Mucosa of descending colon (tissue), 3 donors: ENCODE results near the gene CD3D. TPM values are rescaled to one million over a fixed set of nuclear protein-coding genes. Genes with fewer than 3 reads are reported as not detected.
A peak's percentile ranks its signal among the peaks of the same experiment; 100 is the strongest.

Experiments used
- ATAC-seq: fragments of 200-7000 bp; cut with Tn5 transposase; one replicate; pipeline ENCODE4 v1.9.1; 2020; ENCODE audit warnings: mild to moderate bottlenecking, moderate library complexity
- DNase-seq, 3 donors: peaks; one replicate each; pipeline ENCODE4 v3.0.0-alpha.2; 2020
- H3K36me3 ChIP-seq: fragments of 200-600 bp; one replicate; pipeline ENCODE4 v1.8.0; 2021; ENCODE audit warnings: low read depth, mild to moderate bottlenecking
- H3K4me1 ChIP-seq: fragments of 200-600 bp; one replicate; pipeline ENCODE4 v1.8.0; 2021; ENCODE audit warnings: low read depth, mild to moderate bottlenecking
- H3K4me3 ChIP-seq: fragments of 200-600 bp; one replicate; pipeline ENCODE4 v1.8.0; 2021; ENCODE audit warnings: mild to moderate bottlenecking
- H3K9me3 ChIP-seq: fragments of 200-600 bp; one replicate; pipeline ENCODE4 v1.8.0; 2021; ENCODE audit warnings: mild to moderate bottlenecking
- CTCF ChIP-seq: fragments of 200-600 bp; IDR thresholded peaks from one replicate; pipeline ENCODE4 v1.8.0; 2022; ENCODE audit warnings: antibody characterized with exemption, mild to moderate bottlenecking
- intact Hi-C, 2 donors: fragments of 100-400 bp; cut with DNase I in 1 of 2; cut with micrococcal nuclease in 1 of 2; formaldehyde crosslinking; loops; one replicate each; pipeline versions ENCODE4 v1.11.0 to v1.11.1; 2022; cut with DNase I, micrococcal nuclease
- total RNA-seq, 3 donors: library from RNA; stranded (reverse); fragmentation: NEBNext Ultra II Directional in 2 of 3; extraction: Animal tissue kit (Norgen Biotek cat#: 25700) in 2 of 3; gene quantifications; one replicate each; pipeline versions ENCODE4 v1.2.1 to v1.2.4, GENCODE V29; 2021 to 2023
- donor health status: DM: no; HTN: no; CAD: no; lungs with moderate emphysema.
- donor health status: DM: no; HTN: no; CAD: no.
- donor health status: DM: no; HTN: yes; CAD: no.

Gene CD3D
- total RNA-seq, 3 donors from 2014 or later, result 4.9 to 8.1 (median 7.7) TPM

- no peaks in the 10 kb centered on the region for H3K9me3 ChIP-seq
- DNase-seq, result no peak
- H3K4me1 ChIP-seq, result peaks cover 8% of the 10 kb centered on the region
- intact Hi-C loops, result no loop called here
- H3K4me3 ChIP-seq, result no peak overlapping the region
- no peaks in the 10 kb centered on the region for H3K36me3 ChIP-seq
- TF ChIP-seq CTCF, result no peak
- ATAC-seq, result no peak
Measured at GRCh38 chr11:118306556-118306955, 35.9 kb downstream of the CD3D start.

- DNase-seq, result no peak
- peak; percentile 51 for ATAC-seq
- Histone ChIP-seq H3K4me3 (no peak overlapping the region), H3K36me3 (no peaks in the 10 kb centered on the region), H3K9me3 (no peaks in the 10 kb centered on the region), H3K4me1 (peaks cover 4% of the 10 kb centered on the region)
- TF ChIP-seq CTCF, result no peak
- intact Hi-C loops, result no loop called here
Measured at GRCh38 chr11:118305726-118306125, 36.8 kb downstream of the CD3D start.

GRCh38 chr11:118304568-118305248 lies 37.8 kb downstream of the CD3D start, which contains the start of gene CD3E:
Gene CD3E, plus strand, starts transcription at chr11:118304730. Its CDS starts 223 bp downstream, at chr11:118304953.
- DNase-seq (no peak), ATAC-seq (peak; percentile 68)
- intact Hi-C loops, result no loop called here
- Histone ChIP-seq H3K36me3 (no peaks in the 10 kb centered on the region), H3K4me1 (no peaks in the 10 kb centered on the region), H3K4me3 (no peak within 1 kb of the TSS), H3K9me3 (no peaks in the 10 kb centered on the region)
- TF ChIP-seq CTCF, result no peak

- no peak for DNase-seq
- Histone ChIP-seq H3K9me3 (no peaks in the 10 kb centered on the region), H3K36me3 (no peaks in the 10 kb centered on the region), H3K4me1 (no peaks in the 10 kb centered on the region), H3K4me3 (no peak overlapping the region)
- intact Hi-C loops, result no loop called here
- no peak for ATAC-seq
- TF ChIP-seq CTCF, result no peak
Measured at GRCh38 chr11:118304227-118304567, 38.3 kb downstream of the CD3D start.

DNA sequence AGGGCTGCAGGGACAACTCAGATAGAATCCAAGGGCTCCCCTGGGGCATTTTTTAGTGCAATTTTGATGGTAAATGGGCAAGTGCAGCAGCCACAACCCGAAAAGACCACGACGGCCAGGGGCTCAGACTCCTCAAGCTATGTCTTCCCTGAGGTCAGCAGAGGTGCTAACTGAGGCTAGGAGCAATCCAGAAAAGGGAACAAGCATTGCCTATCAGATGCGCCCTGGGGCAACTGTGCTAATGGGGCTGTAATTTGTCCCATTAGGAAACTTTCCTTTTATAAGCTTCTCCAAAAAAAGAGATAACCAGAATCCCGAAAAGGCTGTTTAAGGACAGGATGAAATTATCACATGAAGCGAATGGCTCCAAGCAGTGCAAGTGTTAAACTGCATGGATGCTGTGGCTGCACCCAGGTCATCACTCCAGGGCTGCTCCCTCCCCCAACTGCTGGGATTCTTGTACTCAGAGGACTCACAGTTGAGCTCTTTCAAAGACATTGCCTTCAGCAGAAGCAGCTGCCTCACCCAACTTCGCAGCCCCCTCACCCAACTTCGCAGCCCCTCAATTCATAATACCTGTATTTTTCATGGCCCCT lies 40.8 kb downstream of the CD3D start:
- no peaks in the 10 kb centered on the region for H3K9me3 ChIP-seq
- H3K4me3 ChIP-seq, result no peak overlapping the region
- H3K36me3 ChIP-seq, result no peaks in the 10 kb centered on the region
- ATAC-seq (no peak), DNase-seq (no peak)
- no peaks in the 10 kb centered on the region for H3K4me1 ChIP-seq
- TF ChIP-seq CTCF, result no peak
- intact Hi-C loops, result no loop called here
